NK-92 (cell line): ENCODE results near the gene CKS1B.
A peak's percentile ranks its signal among the peaks of the same experiment; 100 is the strongest.
"Not testable (repeated sequence)": the region's sequence is repeated elsewhere in the genome, so short reads cannot be mapped to it uniquely, and the experiment has no call there.

ENCODE experiments used
- DNase-seq: peaks from one replicate; lab custom pipeline; 2025; ENCODE audit not compliant: unreplicated experiment; lab: John Stamatoyannopoulos, UW

The CKS1B gene

GRCh38 chr1:154982897-154983648, 8.6 kb downstream of the CKS1B start, which contains the start of gene FLAD1:
FLAD1 (plus strand) TSS chr1:154983344; CDS start chr1:154983695, 351 bp downstream.
- peak; percentile 80 for DNase-seq

GRCh38 chr1:154983776-154984466, 9.4 kb downstream of the CKS1B start:
- DNase-seq, result no peak

GRCh38 chr1:154986736-154987135, 12.3 kb downstream of the CKS1B start:
- not testable (repeated sequence) for DNase-seq

GRCh38 chr1:154987326-154987725, 12.8 kb downstream of the CKS1B start:
- DNase-seq, result no peak

- DNase-seq, result no peak
These were observed 13.8 kb downstream of the CKS1B start for GRCh38 chr1:154988058-154988954.

GRCh38 chr1:154989195-154989860, 14.8 kb downstream of the CKS1B start:
- no peak for DNase-seq

- no peak for DNase-seq
These were observed 15.8 kb downstream of the CKS1B start for GRCh38 chr1:154990276-154990675.

GRCh38 chr1:154992721-154993571, 18.5 kb downstream of the CKS1B start:
- DNase-seq, result no peak

GRCh38 chr1:154993572-154994268, 19.2 kb downstream of the CKS1B start, which contains the start of gene LENEP:
LENEP (plus strand) TSS chr1:154993586; CDS start chr1:154993608, 22 bp downstream.
- no peak for DNase-seq

- no peak for DNase-seq
These were observed 19.7 kb downstream of the CKS1B start for GRCh38 chr1:154994269-154994587.

- DNase-seq, result no peak
These were observed 20.1 kb downstream of the CKS1B start for GRCh38 chr1:154994591-154994990.

GRCh38 chr1:154995301-154995983, 21.0 kb downstream of the CKS1B start:
- not testable (repeated sequence) for DNase-seq

GRCh38 chr1:154996966-154997701, 22.7 kb downstream of the CKS1B start:
- DNase-seq, result no peak

GRCh38 chr1:154998201-154998780, 23.8 kb downstream of the CKS1B start:
- no peak for DNase-seq

- no peak for DNase-seq
These were observed 24.5 kb downstream of the CKS1B start for GRCh38 chr1:154998818-154999570.

GRCh38 chr1:154999571-155000410, 25.3 kb downstream of the CKS1B start:
- no peak for DNase-seq
